Vagina (tissue), 2 donors: Measurements from ENCODE around the gene KLK2. TPM values are rescaled to one million over a fixed set of nuclear protein-coding genes. Genes with fewer than 3 reads are reported as not detected.
A peak's percentile ranks its signal among the peaks of the same experiment; 100 is the strongest.

Source experiments
- DNase-seq, 2 donors: peaks; one replicate each; pipeline ENCODE4 v3.0.0-alpha.2; 2017; ENCODE audit errors: extremely low spot score in 2 of 2
- H3K27ac ChIP-seq: fragments of 200-600 bp; sonication (generic); one replicate; pipeline ENCODE4 v1.5.1; 2019
- H3K27me3 ChIP-seq: fragments of 200-600 bp; sonication (generic); one replicate; pipeline ENCODE4 v1.5.1; 2019
- H3K36me3 ChIP-seq, 2 donors: fragments of 200-600 bp; sonication (generic); one replicate each; pipeline ENCODE4 v1.5.1; 2017 to 2019
- H3K4me1 ChIP-seq: fragments of 200-600 bp; sonication (generic); one replicate; pipeline ENCODE4 v1.5.1; 2019
- H3K4me3 ChIP-seq, 2 donors: fragments of 200-600 bp; sonication (generic); 1 replicate in 1 of 2; 2 replicates in 1 of 2; pipeline ENCODE4 v1.5.1; 2016 to 2019
- H3K9me3 ChIP-seq: fragments of 200-600 bp; sonication (generic); one replicate; pipeline ENCODE4 v1.5.1; 2019
- POLR2A ChIP-seq, 2 donors: fragments of 450-650 bp; IDR thresholded peaks; one replicate each; pipeline ENCODE4 v1.6.1; 2017; ENCODE audit warnings: antibody characterized with exemption in 2 of 2, mild to moderate bottlenecking in 2 of 2, moderate library complexity in 2 of 2
- POLR2AphosphoS5 ChIP-seq, 2 donors: sonication (generic); formaldehyde crosslinking; IDR thresholded peaks; one replicate each; pipeline ENCODE4 v1.9.0; 2017; ENCODE audit warnings: antibody characterized with exemption in 2 of 2, mild to moderate bottlenecking in 2 of 2, low read depth in 1 of 2; ENCODE audit not compliant: insufficient read depth in 1 of 2
- intact Hi-C: fragments of 100-400 bp; cut with DNase I; formaldehyde crosslinking; loops from one replicate; pipeline ENCODE4 v1.15.1; 2023
- total RNA-seq: library from RNA; depleted of rRNA; stranded (reverse); fragments of >200 nt; gene quantifications from one replicate; pipeline ENCODE4 v1.2.3, GENCODE V29; 2016
- TF ChIP-seq, protein P1 (sequence below), 3 experiments: fragments of 450-650 bp in 2 of 3; fragments of 200-600 bp in 1 of 3; sonication (generic) in 1 of 3; IDR thresholded peaks; one replicate each; pipeline ENCODE4 v1.5.1; 2017 to 2019; ENCODE audit warnings: antibody characterized with exemption in 3 of 3, mild to moderate bottlenecking in 2 of 3, moderate library complexity in 2 of 3

Gene KLK2
- total RNA-seq, 1 donor from 2014 or later, result not detected

DNA sequence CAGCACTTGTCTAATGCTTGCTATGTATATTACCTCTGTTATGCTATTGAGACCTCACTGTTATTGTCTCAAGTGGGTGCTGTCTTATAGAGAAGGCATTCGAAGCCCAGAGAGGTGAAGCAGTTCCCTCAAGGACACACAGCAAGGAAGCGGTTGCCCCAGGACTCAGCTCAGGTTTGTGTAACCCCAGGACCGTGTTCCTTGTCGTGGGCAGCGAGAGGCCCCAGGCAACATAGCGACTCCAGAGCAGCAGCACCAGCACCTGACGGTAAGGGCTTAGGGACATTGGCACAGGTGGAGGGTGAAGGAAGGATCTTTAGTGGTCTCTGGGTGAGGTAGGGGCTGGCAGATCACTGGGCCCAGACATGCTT is 42.2 kb upstream of the KLK2 start:
- H3K27ac ChIP-seq, result no peak overlapping the region
- TF ChIP-seq POLR2A (IDR thresholded peaks at IDR 0.05), result no peak
- TF ChIP-seq POLR2AphosphoS5 (IDR thresholded peaks at IDR 0.05; ENCODE audit: insufficient read depth in 1 of 2, low read depth in 1 of 2), result no peak
- TF ChIP-seq, protein P1, sequence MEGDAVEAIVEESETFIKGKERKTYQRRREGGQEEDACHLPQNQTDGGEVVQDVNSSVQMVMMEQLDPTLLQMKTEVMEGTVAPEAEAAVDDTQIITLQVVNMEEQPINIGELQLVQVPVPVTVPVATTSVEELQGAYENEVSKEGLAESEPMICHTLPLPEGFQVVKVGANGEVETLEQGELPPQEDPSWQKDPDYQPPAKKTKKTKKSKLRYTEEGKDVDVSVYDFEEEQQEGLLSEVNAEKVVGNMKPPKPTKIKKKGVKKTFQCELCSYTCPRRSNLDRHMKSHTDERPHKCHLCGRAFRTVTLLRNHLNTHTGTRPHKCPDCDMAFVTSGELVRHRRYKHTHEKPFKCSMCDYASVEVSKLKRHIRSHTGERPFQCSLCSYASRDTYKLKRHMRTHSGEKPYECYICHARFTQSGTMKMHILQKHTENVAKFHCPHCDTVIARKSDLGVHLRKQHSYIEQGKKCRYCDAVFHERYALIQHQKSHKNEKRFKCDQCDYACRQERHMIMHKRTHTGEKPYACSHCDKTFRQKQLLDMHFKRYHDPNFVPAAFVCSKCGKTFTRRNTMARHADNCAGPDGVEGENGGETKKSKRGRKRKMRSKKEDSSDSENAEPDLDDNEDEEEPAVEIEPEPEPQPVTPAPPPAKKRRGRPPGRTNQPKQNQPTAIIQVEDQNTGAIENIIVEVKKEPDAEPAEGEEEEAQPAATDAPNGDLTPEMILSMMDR (IDR thresholded peaks at IDR 0.05), result no peak
- H3K4me1 ChIP-seq, result peaks cover 9% of the 10 kb centered on the region
- no peaks in the 10 kb centered on the region for H3K36me3 ChIP-seq
- H3K9me3 ChIP-seq, result no peaks in the 10 kb centered on the region
- intact Hi-C loops, result no loop called here
- DNase-seq, result no peak
- H3K27me3 ChIP-seq, result no peaks in the 10 kb centered on the region
- no peak overlapping the region for H3K4me3 ChIP-seq

DNA sequence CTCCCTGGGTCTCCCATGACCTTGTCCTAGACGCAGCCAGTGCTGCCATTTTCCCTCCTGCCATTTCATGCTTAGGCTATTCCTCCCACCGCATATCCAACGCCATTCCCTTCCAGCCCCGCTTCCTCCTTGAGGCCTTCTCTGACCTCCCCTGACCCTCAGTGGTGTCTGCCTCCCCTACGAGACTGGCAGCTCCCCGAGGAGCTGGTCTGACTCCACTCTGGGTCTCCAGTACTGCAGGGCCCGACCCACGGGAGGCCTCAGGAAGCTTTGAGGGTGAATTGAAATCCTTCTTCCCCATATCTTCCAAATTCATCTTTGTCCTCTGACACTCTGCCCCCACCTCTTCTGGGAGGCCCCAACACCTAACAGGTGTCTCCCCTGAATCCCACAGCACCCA is 40.6 kb upstream of the KLK2 start:
- intact Hi-C loops, result no loop called here
- no peaks in the 10 kb centered on the region for H3K9me3 ChIP-seq
- H3K27ac ChIP-seq, result no peak overlapping the region
- H3K36me3 ChIP-seq, result no peaks in the 10 kb centered on the region
- no peak overlapping the region for H3K4me3 ChIP-seq
- no peak for TF ChIP-seq POLR2A (IDR thresholded peaks at IDR 0.05)
- no peaks in the 10 kb centered on the region for H3K27me3 ChIP-seq
- DNase-seq, result no peak
- peaks cover 16% of the 10 kb centered on the region for H3K4me1 ChIP-seq

DNA sequence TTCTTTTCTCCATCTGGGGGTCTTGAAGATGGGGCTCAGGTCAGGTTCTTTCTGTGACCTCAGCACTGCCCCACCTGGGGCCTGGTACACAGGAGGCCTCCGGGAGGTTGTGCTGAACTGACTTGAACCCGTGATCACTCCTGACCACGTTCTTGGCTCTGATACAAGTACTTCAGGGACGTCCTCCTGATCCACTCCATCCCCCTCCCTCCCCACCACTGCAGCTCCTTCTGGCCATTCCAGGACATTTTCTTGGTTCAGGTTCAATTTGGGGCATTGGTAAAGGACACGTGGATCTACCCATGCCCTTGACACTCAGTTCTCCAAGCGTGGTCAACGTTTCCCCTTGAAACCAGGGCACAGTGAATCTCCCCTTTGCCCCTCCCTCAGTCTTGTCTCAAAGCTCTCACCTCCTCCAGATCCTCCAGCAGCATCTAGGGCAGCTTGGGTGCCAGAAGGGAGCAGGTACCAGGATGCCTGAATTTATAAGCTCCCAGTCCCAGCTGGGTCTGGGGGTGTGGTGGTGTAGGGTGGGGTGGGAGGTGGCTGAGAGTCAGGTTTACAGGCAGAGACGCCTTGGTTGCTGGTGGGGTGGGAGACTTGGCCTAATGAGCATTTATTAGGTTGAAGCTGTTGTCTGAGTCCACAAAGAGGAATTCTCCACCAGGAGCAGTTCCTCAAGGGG is 40.0 kb upstream of the KLK2 start, which contains the start of gene KLK15:
Gene KLK15, minus strand, starts transcription at position 458 of the 685 bp plus-strand sequence. CDS start 2,082 bp downstream, outside the sequence.
- Histone ChIP-seq H3K27me3 (no peaks in the 10 kb centered on the region), H3K36me3 (no peaks in the 10 kb centered on the region), H3K4me1 (peaks cover 16% of the 10 kb centered on the region), H3K9me3 (no peaks in the 10 kb centered on the region), H3K27ac (no peak within 1 kb of the TSS), H3K4me3 (no peak within 1 kb of the TSS)
- intact Hi-C loops, result no loop called here
- no peak for DNase-seq
- TF ChIP-seq, protein P1 (IDR thresholded peaks at IDR 0.05), result no peak

DNA sequence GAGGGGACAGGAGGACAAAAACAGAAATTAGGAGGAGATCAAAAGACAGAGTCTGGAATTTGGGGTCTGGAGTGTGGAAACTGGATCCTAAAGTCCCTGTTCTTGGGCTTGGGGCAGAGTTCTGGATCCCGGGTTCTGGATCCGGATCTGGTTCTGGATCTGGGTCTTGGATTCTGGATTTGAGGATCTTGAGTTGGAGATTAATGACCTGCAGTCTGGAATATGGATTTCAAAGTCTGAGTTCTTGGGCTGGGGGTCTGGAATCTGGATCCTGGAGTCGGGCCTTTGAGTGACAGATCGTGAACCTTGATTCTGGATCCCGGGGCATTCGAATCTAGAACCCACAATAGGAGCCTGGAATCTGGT is 39.5 kb upstream of the KLK2 start:
- TF ChIP-seq POLR2AphosphoS5 (IDR thresholded peaks at IDR 0.05; ENCODE audit: insufficient read depth in 1 of 2, low read depth in 1 of 2) (no peak), POLR2A (IDR thresholded peaks at IDR 0.05) (no peak)
- TF ChIP-seq, protein P1 (IDR thresholded peaks at IDR 0.05), result no peak
- Histone ChIP-seq H3K4me3 (no peak overlapping the region), H3K4me1 (peaks cover 16% of the 10 kb centered on the region), H3K27me3 (no peaks in the 10 kb centered on the region), H3K36me3 (no peaks in the 10 kb centered on the region), H3K27ac (no peak overlapping the region), H3K9me3 (no peaks in the 10 kb centered on the region)
- intact Hi-C loops, result no loop called here
- DNase-seq, result no peak

DNA sequence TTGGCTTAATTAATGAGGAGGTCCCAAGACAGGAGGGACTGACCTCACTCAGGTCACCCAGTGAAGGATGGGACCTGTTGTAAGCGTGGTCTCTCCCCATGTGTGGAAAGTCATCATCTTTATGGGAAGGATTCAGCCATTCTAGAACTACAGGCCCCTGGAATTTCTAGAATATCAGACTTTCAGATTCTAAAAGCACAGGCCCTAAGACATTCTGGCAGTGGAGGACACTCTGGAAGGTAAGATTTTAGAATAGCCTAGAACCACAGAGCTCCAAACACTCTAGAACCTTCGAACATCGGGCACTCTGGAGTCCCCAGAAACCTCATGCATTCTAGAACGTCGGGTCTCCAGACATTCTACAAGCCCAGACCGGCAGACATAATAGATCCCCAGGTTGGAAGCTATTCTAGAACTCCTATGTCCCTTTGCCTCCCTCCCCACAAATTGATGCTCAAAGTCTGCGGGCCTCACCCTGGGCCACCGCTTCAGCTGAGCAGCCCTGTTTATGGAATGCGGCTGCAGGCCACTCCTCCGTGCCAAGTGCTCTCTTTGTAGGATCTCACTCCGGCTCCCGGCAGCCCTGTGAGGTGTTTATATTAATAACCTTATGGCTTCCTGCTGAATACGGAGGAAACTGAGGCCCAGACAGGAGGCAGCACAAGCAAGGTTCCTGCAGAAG is 38.0 kb upstream of the KLK2 start:
- peak overlapping the region; percentile 36 to 52 for H3K4me3 ChIP-seq
- no peak overlapping the region for H3K27ac ChIP-seq
- intact Hi-C loops, result no loop called here
- no peak for DNase-seq
- TF ChIP-seq POLR2AphosphoS5 (IDR thresholded peaks at IDR 0.05; ENCODE audit: insufficient read depth in 1 of 2, low read depth in 1 of 2), result no peak
- TF ChIP-seq POLR2A (IDR thresholded peaks at IDR 0.05), result no peak
- TF ChIP-seq, protein P1 (IDR thresholded peaks at IDR 0.05), result no peak
- no peaks in the 10 kb centered on the region for H3K27me3 ChIP-seq
- no peaks in the 10 kb centered on the region for H3K36me3 ChIP-seq
- peaks cover 16% of the 10 kb centered on the region for H3K4me1 ChIP-seq
- no peaks in the 10 kb centered on the region for H3K9me3 ChIP-seq
